ENCODE data around the gene FAM234B. TPM values are rescaled to one million over a fixed set of nuclear protein-coding genes. Genes with fewer than 3 reads are reported as not detected.
A peak's percentile ranks its signal among the peaks of the same experiment; 100 is the strongest.

The FAM234B gene
- total RNA-seq, 1 donor, result 3.3 TPM

GRCh38 chr12:13044906-13045299, 722 bp downstream of the FAM234B start:
- Histone ChIP-seq H3K4me2 (ENCODE audit: insufficient read depth, low read length) (peak overlapping the region; percentile 99), H3K9me3 (ENCODE audit: low read depth, low read length) (no peaks in the 10 kb centered on the region), H3K4me3 (ENCODE audit: insufficient read depth, low read length) (peak overlapping the region; percentile 90), H2AFZ (ENCODE audit: low read length) (peak overlapping the region; percentile 95), H3K27ac (ENCODE audit: low read depth, low read length) (peak overlapping the region; percentile 14), H3K79me2 (ENCODE audit: insufficient read depth, low read length) (peaks cover 5% of the 10 kb centered on the region), H4K20me1 (ENCODE audit: insufficient read depth, low read length) (no peaks in the 10 kb centered on the region), H3K27me3 (ENCODE audit: insufficient read depth, low read length) (no peaks in the 10 kb centered on the region), H3K4me1 (ENCODE audit: insufficient read depth, low read length) (peaks cover 18% of the 10 kb centered on the region), H3K36me3 (ENCODE audit: insufficient read depth, low read length) (no peaks in the 10 kb centered on the region)
- no peak for TF ChIP-seq CTCF (IDR thresholded peaks at IDR 0.05; ENCODE audit: extremely low read depth, low read depth, low read length)
- peak; percentile 65 for DNase-seq (ENCODE audit: insufficient read length, low spot score, missing footprints)

- H3K4me1 ChIP-seq (ENCODE audit: insufficient read depth, low read length), result peaks cover 24% of the 10 kb centered on the region
- no peaks in the 10 kb centered on the region for H4K20me1 ChIP-seq (ENCODE audit: insufficient read depth, low read length)
- peaks cover 5% of the 10 kb centered on the region for H3K79me2 ChIP-seq (ENCODE audit: insufficient read depth, low read length)
- TF ChIP-seq CTCF (IDR thresholded peaks at IDR 0.05; ENCODE audit: extremely low read depth, low read depth, low read length), result no peak
- H3K27ac ChIP-seq (ENCODE audit: low read depth, low read length), result no peak overlapping the region
- no peak overlapping the region for H3K4me2 ChIP-seq (ENCODE audit: insufficient read depth, low read length)
- no peak overlapping the region for H3K4me3 ChIP-seq (ENCODE audit: insufficient read depth, low read length)
- no peaks in the 10 kb centered on the region for H3K9me3 ChIP-seq (ENCODE audit: low read depth, low read length)
- no peaks in the 10 kb centered on the region for H3K27me3 ChIP-seq (ENCODE audit: insufficient read depth, low read length)
- H2AFZ ChIP-seq (ENCODE audit: low read length), result no peak overlapping the region
- no peaks in the 10 kb centered on the region for H3K36me3 ChIP-seq (ENCODE audit: insufficient read depth, low read length)
- DNase-seq (ENCODE audit: insufficient read length, low spot score, missing footprints), result no peak
These were observed 1.6 kb downstream of the FAM234B start for GRCh38 chr12:13045816-13046215.

GRCh38 chr12:13046964-13047363, 2.8 kb downstream of the FAM234B start:
- no peak for DNase-seq (ENCODE audit: insufficient read length, low spot score, missing footprints)
- no peak overlapping the region for H2AFZ ChIP-seq (ENCODE audit: low read length)
- H3K36me3 ChIP-seq (ENCODE audit: insufficient read depth, low read length), result no peaks in the 10 kb centered on the region
- no peak overlapping the region for H3K4me2 ChIP-seq (ENCODE audit: insufficient read depth, low read length)
- no peak overlapping the region for H3K27ac ChIP-seq (ENCODE audit: low read depth, low read length)
- peaks cover 8% of the 10 kb centered on the region for H3K79me2 ChIP-seq (ENCODE audit: insufficient read depth, low read length)
- TF ChIP-seq CTCF (IDR thresholded peaks at IDR 0.05; ENCODE audit: extremely low read depth, low read depth, low read length), result no peak
- no peaks in the 10 kb centered on the region for H4K20me1 ChIP-seq (ENCODE audit: insufficient read depth, low read length)
- H3K4me1 ChIP-seq (ENCODE audit: insufficient read depth, low read length), result peaks cover 24% of the 10 kb centered on the region
- H3K27me3 ChIP-seq (ENCODE audit: insufficient read depth, low read length), result no peaks in the 10 kb centered on the region
- no peaks in the 10 kb centered on the region for H3K9me3 ChIP-seq (ENCODE audit: low read depth, low read length)
- H3K4me3 ChIP-seq (ENCODE audit: insufficient read depth, low read length), result no peak overlapping the region

- peaks cover 7% of the 10 kb centered on the region for H3K79me2 ChIP-seq (ENCODE audit: insufficient read depth, low read length)
- no peak overlapping the region for H2AFZ ChIP-seq (ENCODE audit: low read length)
- no peak overlapping the region for H3K27ac ChIP-seq (ENCODE audit: low read depth, low read length)
- no peaks in the 10 kb centered on the region for H3K27me3 ChIP-seq (ENCODE audit: insufficient read depth, low read length)
- H3K4me3 ChIP-seq (ENCODE audit: insufficient read depth, low read length), result no peak overlapping the region
- TF ChIP-seq CTCF (IDR thresholded peaks at IDR 0.05; ENCODE audit: extremely low read depth, low read depth, low read length), result no peak
- no peaks in the 10 kb centered on the region for H4K20me1 ChIP-seq (ENCODE audit: insufficient read depth, low read length)
- no peaks in the 10 kb centered on the region for H3K36me3 ChIP-seq (ENCODE audit: insufficient read depth, low read length)
- no peak overlapping the region for H3K4me2 ChIP-seq (ENCODE audit: insufficient read depth, low read length)
- no peaks in the 10 kb centered on the region for H3K9me3 ChIP-seq (ENCODE audit: low read depth, low read length)
- peaks cover 15% of the 10 kb centered on the region for H3K4me1 ChIP-seq (ENCODE audit: insufficient read depth, low read length)
- DNase-seq (ENCODE audit: insufficient read length, low spot score, missing footprints), result no peak
These were observed 5.6 kb downstream of the FAM234B start for GRCh38 chr12:13049816-13050215.
